Measurements from ENCODE around the gene THRB.

- TF ChIP-seq POLR2A (IDR thresholded peaks at IDR 0.05) (no peak), CTCF (IDR thresholded peaks at IDR 0.05) (no peak), POLR2AphosphoS5 (IDR thresholded peaks at IDR 0.05; ENCODE audit: insufficient read depth in 1 of 2, low read depth in 1 of 2) (no peak)
Measured at GRCh38 chr3:24349367-24350019, 145.2 kb downstream of the THRB start.

Data from vagina (tissue), 2 donors.